GM21367 (cell line): ENCODE results near the gene PLAGL2.
"Not testable (repeated sequence)": the region's sequence is repeated elsewhere in the genome, so short reads cannot be mapped to it uniquely, and the experiment has no call there.

Source experiments
- ATAC-seq: cut with Tn5 transposase; IDR thresholded peaks from one replicate; pipeline ENCODE4 v1.9.1; 2021; ENCODE audit not compliant: unreplicated experiment

Gene PLAGL2

DNA sequence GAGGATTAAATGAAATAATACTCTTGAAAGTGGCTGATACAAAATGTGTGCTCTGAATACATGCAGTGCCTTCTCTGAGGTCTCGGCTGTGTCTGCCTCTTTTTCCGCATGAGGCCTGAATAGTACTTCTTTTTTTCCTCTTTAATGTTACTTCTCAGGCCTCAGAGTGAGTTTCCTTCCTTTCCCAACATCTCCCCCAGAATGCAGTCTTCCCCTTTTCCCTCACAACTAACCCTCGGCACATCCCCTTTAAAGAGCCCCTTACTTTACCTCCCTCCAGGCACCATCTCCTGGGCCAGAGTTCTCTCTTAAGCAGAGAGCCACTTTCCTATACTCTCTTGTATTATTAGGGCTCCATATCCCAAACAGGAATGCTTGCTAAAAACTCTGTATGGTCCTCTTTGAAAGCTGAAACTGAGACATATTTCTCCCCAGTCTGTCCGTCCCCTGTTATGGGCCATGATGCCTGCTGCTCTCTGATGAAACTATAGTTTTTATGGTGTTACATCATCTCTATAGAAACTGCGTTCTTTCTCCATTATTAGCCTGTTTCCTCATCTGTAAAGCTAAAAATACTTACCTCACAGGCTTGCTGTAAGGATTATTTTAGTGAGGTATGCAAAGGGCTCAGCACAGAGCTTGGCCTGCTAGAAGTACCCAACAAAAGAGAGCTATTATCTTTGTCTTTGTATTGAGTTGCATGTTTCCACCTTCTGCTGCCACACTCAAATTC, 2.3 kb downstream of the PLAGL2 start:
- ATAC-seq = no peak

DNA sequence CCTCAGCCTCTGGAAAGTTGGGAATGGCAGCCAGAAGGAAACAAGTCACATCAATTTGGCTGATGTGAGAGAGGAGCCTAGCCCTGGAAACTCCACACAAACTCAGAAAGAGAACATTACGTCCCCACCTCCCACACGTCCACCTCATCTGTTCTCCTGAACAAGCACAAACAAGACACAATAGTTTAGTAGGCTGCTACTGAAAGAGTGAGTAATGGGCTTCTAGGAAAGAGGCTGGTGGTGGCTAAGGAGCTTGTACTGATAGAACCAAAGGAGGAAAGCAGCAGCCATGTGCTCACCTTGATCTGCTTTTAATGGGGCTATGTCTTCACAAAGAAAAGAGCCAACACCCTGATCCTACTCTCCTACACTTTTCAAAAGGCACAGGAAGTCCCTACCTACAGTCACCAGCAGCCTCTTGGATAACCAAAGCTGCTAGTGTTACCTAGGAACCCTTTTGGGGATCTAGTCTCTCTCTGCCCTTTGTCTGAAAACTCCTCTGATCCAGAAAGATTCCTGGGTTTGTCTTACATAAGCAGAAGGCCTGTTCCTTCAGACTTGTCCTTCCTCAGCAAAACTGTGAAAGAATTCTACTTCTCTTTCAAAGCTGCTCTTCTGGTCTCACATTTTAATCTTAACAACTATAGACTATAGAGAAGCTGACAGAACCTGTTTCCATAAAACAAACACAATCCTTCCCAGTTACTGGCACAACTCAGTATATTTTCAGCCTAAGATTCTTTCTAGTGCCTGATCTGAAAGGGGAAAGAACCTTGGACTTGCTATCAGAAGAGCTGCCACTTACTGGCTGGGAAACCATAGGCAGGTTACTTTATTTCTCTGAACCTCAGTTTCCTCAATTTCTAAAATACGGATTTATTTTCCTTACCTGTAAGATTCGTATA, 3.1 kb downstream of the PLAGL2 start:
- no peak for ATAC-seq

DNA sequence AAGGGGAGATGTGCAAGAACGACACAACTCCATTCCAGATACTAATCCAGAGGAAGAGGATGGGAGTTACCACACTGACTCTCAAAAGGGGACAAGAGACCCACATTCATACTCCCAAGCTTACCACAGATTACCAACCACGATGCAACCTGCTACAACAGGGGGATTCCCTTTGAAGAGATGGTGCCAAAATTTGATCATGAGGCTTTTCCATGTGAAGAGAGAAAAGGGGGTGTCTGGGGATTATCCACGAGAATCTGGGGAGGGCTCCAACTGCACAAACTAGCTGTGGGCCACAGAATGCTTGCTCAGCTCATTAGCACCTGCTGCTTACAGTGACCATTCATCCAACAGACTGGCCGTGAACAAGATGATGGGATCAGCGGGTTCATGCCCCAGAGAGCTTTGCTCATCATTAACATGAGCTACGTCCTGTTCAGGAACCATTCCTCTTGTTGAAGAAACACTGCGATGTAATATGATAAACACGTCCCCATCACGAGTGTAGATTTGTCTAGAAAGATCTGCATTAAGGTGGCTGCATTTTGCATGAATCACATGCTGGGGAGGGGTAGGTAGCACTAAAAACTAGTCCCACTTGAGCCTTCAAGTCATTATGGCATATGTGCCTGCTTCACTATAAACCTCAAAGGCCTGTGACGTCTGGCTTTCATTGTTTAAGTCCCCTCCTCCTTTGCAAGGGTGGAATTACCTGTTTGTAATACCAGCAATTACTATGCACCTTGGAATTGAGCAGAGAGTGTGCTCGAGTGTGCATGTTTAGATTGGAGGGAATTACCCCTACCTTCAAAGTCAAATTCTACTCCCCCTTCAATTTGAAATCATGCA, 4.0 kb downstream of the PLAGL2 start:
- no peak for ATAC-seq

DNA sequence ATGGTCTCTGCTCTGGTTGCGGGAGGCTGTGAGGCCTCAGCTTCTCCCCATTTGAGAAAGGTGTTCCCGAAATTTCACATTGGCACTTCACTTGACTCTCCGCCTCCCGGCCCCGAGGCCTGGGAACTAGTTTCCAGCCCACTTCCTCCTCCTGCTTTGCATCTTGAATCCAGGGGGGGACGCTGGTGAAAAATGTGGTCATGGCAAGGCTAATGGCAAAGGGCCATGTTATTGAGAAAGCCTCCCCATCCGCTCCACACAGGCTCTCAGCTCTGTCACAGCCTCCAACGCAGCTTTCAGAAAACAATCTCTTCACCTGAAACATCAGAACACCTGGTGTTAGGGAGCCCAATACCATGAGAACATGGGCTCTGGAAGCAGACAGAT, 5.6 kb downstream of the PLAGL2 start:
- no peak for ATAC-seq

DNA sequence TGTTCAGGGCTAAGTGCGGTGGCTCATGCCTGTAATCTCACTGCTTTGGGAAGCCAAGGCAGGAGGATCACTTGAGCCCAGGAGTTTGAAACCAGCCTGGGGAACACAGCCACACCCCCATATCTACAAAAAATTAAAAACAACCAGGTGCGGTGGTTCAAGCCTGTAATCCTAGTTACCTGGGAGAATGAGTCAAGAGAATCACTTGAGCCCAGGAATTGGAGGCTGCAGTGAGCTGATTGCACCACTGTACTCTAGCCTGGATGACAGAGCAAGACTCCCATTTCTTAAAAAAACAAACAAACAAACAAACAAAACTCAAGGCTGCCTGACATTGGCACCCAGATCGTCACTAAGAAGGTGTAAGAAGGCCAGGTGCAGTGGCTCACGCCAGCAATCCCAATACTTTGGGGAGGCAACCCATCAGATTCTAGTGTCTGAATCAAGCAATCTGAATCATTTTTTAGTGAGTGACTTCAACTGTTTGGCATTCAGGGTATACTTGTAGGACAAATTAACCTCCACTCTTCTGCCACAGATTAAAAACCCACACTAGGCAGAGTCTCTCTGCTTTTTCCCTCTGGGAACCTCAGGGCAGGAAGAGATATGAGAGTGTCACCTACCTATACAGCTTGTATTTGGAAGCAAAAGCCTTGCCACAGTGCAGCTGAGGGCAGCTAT, 6.1 kb downstream of the PLAGL2 start:
- no peak for ATAC-seq

DNA sequence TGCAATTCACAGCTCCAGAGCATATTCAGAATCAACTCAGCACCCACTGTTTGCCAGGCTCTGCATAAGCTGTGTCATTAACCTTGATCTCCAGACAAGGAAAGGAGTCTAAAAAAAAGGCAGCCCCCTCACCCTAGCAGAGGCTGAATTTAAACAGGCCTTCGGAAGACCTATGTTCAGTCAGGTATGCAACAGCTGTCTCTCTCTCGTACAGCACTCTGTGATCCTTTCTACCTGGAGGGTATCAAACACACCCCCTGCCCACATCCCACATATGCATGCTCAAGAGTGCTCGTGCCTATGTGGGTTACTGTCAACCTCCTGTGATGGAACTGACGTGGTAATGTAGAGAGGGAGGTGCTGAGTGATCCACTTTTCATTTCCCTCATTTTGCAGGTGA, 8.5 kb downstream of the PLAGL2 start:
- ATAC-seq = no peak

DNA sequence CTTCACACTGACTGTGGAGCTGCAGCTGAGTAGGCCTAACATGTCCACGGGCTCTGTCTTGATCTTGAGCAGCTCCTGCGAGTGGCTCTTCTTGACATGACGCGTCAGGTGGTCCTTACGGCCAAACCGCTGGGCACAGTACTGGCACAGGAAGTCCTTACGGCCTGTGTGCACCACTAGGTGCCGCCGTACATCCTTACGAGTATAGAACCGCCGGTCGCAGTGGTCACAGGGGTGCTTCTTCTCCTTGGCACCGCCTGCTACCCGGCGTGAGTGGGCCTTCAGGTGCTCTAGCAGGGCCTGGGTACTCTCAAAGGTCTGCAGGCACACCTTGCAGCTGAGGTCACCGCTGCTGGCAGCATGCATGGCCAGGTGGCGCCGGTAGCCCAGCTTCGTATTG, 10.4 kb downstream of the PLAGL2 start:
- ATAC-seq = not testable (repeated sequence)

DNA sequence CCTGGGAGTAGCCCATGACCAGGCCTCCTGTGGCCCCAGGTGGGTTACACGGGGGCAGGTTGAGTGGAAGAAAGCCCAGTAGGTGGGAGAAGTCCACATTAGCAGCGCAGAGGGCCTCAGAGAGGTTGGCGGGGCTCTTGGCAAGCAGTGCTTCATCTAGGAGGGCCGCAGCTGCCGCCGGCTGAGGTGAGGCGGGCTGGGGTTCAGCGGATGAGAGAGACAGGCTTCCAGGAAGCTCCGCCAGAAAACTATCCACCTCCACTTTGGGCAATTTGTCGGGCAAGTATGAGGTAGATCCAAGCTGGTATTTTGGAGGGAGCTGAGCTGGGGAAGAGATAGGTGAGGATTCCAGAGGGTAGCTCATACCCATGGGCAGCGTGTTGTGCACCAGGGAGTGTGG, 10.9 kb downstream of the PLAGL2 start:
- ATAC-seq = not testable (repeated sequence)

DNA sequence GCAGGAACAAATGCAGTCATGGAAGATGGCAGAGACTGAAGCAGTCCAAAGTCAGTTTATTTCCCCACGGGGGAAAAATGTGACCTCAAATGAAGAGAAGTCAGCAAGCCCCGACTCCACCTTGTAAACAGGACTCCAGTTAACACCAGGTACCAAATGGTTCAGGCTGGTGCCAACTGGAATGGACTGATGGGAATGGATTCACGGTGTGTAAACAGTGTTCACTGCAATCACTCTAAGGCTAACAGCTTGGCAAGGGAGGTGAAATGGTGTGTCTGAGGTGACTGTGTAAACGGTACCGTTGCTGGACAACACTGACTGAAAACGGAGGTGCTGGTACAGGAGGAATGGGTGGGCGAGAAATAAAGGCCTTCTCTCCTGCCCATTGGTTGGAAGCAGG, 12.0 kb downstream of the PLAGL2 start:
- no peak for ATAC-seq

DNA sequence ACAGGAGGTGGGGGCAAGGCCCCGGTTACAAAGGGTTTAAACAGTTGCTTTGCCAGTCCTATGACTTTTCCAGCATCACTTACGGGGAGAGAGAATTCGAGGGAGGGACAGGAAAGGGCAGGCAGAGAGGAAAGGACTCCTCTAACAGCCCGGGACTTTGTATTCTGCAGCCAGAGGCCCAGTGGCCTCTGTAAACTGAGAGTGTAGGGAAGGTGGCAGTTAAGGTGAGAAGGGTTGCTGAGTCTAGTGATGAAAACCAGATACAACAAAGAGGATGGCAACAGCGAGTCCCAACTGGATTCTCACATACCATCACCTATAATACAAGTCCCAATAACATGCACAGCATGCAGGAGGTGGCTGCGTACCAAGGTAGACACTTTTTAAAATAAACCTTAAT, 13.5 kb downstream of the PLAGL2 start:
- no peak for ATAC-seq

DNA sequence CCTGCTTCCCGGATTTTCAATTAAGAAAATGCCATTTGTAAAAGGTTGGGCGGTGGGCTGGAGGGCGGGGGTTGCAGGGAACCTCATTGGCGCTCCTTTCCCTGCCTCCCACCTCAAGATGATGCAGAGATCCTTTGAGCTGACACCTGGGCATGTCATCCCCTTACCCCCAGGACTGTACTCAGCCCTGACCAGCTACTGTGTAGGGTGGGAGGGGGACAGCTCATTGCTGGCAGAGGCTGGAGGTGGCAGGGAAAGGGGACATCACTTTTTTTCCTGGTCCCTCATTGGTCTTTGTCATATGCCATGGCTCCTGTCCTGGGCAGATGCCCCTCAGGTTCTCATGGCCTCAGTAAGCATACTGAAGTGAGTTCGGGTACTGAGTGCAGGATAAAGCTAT, 14.2 kb downstream of the PLAGL2 start:
- not testable (repeated sequence) for ATAC-seq

DNA sequence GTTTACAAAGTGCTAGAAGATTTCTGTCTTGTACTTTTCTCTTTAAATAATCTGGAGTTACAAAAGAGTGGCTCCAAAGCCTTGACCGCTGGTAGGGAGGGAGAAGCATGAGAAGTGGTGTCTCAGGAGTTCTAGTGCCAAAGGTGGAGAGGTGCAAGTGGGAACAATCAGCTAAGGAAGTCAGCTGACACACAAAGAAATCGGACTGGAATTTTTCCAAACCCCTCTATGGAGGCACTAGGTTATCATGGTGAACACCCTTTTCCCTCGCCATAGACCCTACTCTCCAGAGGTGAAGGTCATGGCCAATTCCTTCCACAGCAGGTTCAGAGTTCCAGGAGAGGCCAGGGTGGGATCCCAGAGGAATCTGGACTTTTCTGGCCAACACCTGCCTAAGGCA, 14.8 kb downstream of the PLAGL2 start:
- ATAC-seq = no peak

DNA sequence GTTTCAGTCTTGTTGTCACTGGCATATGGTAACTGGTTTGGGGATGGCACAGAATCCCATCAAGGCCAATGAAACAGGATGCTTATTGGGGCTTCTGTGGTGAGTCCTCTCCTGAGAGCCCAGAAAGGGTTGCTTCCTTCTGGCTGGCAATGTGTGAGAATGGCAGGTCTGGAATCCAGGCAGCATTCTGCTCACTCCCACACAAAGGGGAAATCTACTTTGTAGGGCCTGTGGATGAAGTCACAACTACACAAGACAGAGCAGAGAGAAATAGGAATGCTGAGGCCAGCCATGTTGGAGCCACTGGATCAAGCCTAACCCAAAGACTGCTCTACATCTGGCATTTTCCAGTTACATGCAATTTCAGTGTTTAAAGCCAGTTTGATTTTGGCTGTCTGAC, 15.7 kb downstream of the PLAGL2 start:
- ATAC-seq = no peak

DNA sequence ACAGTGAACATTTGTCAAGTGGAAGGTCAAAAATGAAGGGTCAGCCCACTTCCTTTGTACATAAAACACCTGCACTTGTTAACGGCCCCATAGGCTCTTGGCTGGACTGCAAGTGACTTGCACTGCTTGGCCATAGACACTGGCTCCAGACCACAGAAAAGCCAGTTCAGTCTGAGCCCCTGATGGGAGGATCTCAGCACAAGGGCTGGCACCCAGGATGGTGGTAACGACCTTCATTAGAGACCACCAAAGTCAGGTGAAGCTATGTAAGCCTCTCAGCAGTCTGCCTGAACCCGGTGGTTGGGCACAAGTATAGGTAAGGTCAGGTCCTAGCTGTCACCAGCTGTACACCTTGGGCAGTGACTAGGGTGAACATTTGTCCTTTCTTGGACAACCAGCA, 16.1 kb downstream of the PLAGL2 start:
- ATAC-seq = no peak

DNA sequence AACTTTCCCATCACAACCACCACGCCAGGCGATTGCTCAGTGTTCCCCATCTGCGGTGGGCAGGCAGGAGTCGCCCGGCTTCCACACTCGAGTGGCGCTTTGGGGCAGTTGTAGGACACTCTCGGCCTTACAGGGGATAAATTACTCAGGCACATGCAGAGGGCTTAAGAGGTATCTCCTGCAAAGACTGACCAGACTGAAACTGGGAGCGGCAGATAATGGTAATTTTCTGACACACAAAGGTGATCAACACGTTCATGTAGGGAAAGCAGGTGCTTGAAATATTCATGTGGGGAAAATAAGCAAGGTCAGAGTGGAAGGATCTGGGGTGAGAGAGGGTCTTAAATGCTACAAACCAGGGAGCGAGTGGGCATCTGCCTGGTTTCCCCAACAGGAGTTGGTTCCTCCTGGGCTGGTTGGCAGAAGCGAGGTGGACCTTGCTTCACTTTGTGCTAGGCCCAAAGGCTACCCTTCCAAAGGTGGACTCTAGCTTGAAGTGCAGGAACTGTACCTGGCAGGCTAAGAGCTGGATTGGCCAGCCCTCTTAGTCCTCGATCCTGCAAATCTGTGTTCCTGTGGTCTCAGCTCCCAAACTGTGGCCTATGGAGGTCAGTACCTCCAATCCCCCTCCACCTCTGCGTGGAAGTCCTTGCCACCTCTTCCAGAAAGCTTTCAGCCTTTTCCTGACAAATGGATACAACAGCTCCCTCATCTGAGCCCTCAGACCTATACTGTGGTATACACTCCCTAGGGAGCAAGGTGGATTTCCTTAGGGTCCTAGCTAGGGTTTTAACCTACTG, 16.7 kb downstream of the PLAGL2 start:
- ATAC-seq = no peak

DNA sequence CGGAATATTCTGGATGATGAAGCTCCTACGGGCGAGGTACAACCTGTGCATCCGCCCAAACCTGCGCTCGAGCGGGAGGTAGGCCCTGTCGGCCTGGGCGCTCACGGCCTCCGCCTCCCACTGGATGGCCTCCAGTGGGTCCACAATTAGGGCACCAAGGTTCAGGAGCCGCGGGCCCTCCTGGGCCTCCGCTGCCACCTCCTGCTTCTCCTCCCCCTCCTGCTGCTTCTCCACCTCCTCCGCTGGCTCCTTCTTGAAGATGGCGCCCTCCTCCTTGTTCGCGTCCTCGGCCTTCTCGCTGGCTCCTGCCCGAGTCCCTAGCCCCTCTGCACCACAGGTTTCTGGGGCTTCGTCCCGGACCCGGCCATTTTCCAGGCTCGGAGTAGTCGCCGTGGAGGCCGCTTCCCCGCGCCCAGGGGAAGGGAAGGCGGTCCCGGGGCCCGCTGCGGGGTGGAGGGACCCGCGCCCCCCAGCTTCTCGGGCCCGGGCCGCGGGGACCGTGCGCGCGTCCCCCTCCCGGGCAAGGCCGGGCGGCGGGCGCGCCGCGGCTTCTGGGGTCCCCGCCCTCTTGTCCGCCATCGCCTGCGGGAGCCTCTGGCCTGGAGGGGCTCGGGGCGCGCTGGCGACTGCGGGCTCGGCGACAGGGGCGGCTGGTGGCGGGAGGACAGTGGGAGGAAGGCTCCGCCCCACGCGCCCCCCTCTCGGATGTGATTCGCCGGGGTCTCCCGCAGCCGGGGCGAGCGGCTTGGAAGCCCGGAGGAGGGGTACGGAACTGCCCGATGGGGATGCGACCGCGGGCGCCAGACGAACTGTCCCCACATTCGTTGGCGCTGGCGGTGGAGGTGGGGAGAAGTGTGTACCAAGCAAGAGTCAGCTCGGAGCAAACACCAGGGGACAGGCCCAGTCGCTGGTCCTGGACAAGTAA, 17.6 kb downstream of the PLAGL2 start:
- ATAC-seq = no peak

DNA sequence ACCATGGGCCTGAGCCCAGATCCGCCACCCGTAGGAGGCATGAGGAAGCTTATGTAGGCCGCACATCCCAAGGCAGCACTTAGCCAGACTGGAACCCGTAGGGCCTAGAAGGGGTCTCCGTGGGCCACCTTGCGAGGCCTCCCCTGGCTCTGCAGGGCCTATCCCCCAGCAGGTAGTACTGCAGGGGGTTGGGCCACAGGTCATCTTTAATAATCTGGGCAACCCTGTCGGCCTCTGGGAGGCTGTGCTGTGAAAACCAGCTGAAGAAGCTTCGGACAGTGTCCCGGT, 18.5 kb downstream of the PLAGL2 start:
- no peak for ATAC-seq

DNA sequence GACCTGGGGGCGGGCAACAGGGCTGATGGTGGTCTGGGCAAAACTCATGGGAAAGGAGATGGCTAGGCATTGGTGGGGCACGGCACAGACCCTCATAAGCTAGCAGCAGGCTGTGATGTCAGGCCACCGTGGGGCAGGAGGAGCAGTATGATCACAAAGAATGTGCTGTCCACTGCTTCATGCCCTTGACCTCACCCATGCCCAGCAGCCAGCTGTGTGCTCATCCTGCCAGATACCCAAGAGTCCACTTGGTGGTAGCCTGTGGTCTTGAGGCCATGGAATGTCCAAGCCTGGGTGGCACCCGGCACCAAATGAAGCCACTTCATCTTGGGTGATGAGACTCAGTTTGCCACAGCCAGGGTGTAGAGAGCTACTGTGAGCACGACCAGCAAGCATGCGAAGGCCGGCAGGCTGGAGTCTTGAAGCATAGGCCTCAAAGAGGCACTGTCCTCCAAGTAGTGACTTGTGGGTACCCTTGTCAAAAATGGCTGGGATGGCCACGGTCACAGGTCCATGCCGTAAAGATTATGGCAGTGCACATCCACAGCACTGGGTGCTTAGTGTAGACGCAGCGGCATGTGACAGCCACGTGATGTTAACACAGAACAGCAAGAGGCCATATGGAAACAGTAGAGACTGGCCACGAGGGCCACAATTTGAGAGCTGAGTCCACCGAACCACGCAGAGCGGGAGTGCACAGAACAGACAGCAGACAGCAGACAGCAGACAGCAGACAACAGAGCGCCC, 19.0 kb downstream of the PLAGL2 start:
- no peak for ATAC-seq

DNA sequence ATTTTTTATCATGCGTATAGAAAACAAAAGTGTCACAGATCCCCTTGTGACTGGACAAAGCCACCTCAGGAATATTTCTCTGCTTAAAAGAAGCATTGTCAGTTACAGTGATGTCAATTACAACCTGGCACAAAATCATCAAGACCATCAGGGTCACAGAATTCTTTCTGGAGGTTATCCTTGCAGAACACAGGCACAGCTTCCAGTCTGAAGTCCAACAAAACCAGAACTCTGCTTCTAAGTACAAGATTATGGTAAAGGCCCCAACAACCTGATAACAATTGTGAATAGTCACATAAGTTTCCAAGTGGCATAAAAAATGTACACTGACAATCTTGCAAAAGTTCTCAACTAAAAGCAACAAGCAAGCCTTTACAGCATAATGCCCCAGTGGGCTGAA, 21.0 kb downstream of the PLAGL2 start:
- no peak for ATAC-seq
